Measurements from ENCODE around the gene DGAT2L6. TPM values are rescaled to one million over a fixed set of nuclear protein-coding genes. Genes with fewer than 3 reads are reported as not detected.

The DGAT2L6 gene
- total RNA-seq, 1 donor from 2014 or later, result not detected

- H3K4me1 Mint-ChIP-seq, result peaks cover 15% of the 10 kb centered on the region
- no peak overlapping the region for H3K9ac ChIP-seq
- DNase-seq (ENCODE audit: low spot score), result no peak
- H3K27ac Mint-ChIP-seq, result no peak overlapping the region
- H3K27me3 Mint-ChIP-seq (ENCODE audit: insufficient read depth, low read depth), result no peaks in the 10 kb centered on the region
- no peaks in the 10 kb centered on the region for H4K20me1 ChIP-seq (ENCODE audit: low read depth)
- no peaks in the 10 kb centered on the region for H3K79me2 ChIP-seq (ENCODE audit: low read depth)
- peaks cover 6% of the 10 kb centered on the region for H3K9me3 Mint-ChIP-seq
- no peak overlapping the region for H3K4me2 ChIP-seq
- H3K36me3 ChIP-seq, result no peaks in the 10 kb centered on the region
- H3K27me3 ChIP-seq, result no peaks in the 10 kb centered on the region
- H3K4me3 Mint-ChIP-seq, result no peak overlapping the region
- H3K4me1 ChIP-seq, result peaks cover 24% of the 10 kb centered on the region
- H3K27ac ChIP-seq, result no peak overlapping the region
- H3K36me3 Mint-ChIP-seq, result peaks cover 2% of the 10 kb centered on the region
- no peaks in the 10 kb centered on the region for H3K9me3 ChIP-seq (ENCODE audit: low read depth)
- no peak overlapping the region for H2AFZ ChIP-seq (replicated peaks)
- H3F3A ChIP-seq (ENCODE audit: low read depth), result peaks cover 12% of the 10 kb centered on the region
- no peak overlapping the region for H3K4me3 ChIP-seq
- TF ChIP-seq EZH2 (IDR thresholded peaks at IDR 0.05) (no peak), EZH2phosphoT487 (IDR thresholded peaks at IDR 0.05) (no peak), CTCF (IDR thresholded peaks at IDR 0.05) (no peak)
Observed at GRCh38 chrX:70174754-70175153, 2.5 kb upstream of the DGAT2L6 start.

GRCh38 chrX:70175338-70175737 is 1.9 kb upstream of the DGAT2L6 start:
- DNase-seq (ENCODE audit: low spot score), result no peak
- H3K27me3 Mint-ChIP-seq (ENCODE audit: insufficient read depth, low read depth), result no peaks in the 10 kb centered on the region
- Histone ChIP-seq H3K9me3 (ENCODE audit: low read depth) (no peaks in the 10 kb centered on the region), H3K79me2 (ENCODE audit: low read depth) (no peaks in the 10 kb centered on the region), H3K4me3 (no peak overlapping the region), H3K36me3 (no peaks in the 10 kb centered on the region), H3K9ac (no peak overlapping the region), H4K20me1 (ENCODE audit: low read depth) (no peaks in the 10 kb centered on the region), H3K4me1 (peaks cover 24% of the 10 kb centered on the region), H3K27me3 (no peaks in the 10 kb centered on the region), H3K27ac (no peak overlapping the region), H3F3A (ENCODE audit: low read depth) (peaks cover 12% of the 10 kb centered on the region), H2AFZ (replicated peaks) (no peak overlapping the region), H3K4me2 (no peak overlapping the region)
- H3K9me3 Mint-ChIP-seq, result peaks cover 2% of the 10 kb centered on the region
- H3K4me3 Mint-ChIP-seq, result no peak overlapping the region
- H3K27ac Mint-ChIP-seq, result no peak overlapping the region
- H3K36me3 Mint-ChIP-seq, result no peaks in the 10 kb centered on the region
- no peak for TF ChIP-seq EZH2 (IDR thresholded peaks at IDR 0.05)
- TF ChIP-seq CTCF (IDR thresholded peaks at IDR 0.05), result no peak
- TF ChIP-seq EZH2phosphoT487 (IDR thresholded peaks at IDR 0.05), result no peak
- peaks cover 13% of the 10 kb centered on the region for H3K4me1 Mint-ChIP-seq

GRCh38 chrX:70183091-70183490 is 5.8 kb downstream of the DGAT2L6 start:
- Histone ChIP-seq H3K4me1 (no peaks in the 10 kb centered on the region), H3K9ac (no peak overlapping the region), H3F3A (ENCODE audit: low read depth) (no peaks in the 10 kb centered on the region), H3K4me3 (no peak overlapping the region), H4K20me1 (ENCODE audit: low read depth) (no peaks in the 10 kb centered on the region), H3K27me3 (no peaks in the 10 kb centered on the region), H3K27ac (no peak overlapping the region), H3K4me2 (no peak overlapping the region), H3K79me2 (ENCODE audit: low read depth) (no peaks in the 10 kb centered on the region), H3K36me3 (no peaks in the 10 kb centered on the region), H3K9me3 (ENCODE audit: low read depth) (no peaks in the 10 kb centered on the region), H2AFZ (replicated peaks) (no peak overlapping the region)
- H3K4me1 Mint-ChIP-seq, result no peaks in the 10 kb centered on the region
- H3K9me3 Mint-ChIP-seq, result peaks cover 2% of the 10 kb centered on the region
- H3K36me3 Mint-ChIP-seq, result no peaks in the 10 kb centered on the region
- no peak for DNase-seq (ENCODE audit: low spot score)
- H3K4me3 Mint-ChIP-seq, result no peak overlapping the region
- H3K27me3 Mint-ChIP-seq (ENCODE audit: insufficient read depth, low read depth), result no peaks in the 10 kb centered on the region
- TF ChIP-seq EZH2 (IDR thresholded peaks at IDR 0.05), result no peak
- TF ChIP-seq EZH2phosphoT487 (IDR thresholded peaks at IDR 0.05), result no peak
- TF ChIP-seq CTCF (IDR thresholded peaks at IDR 0.05), result no peak
- H3K27ac Mint-ChIP-seq, result no peak overlapping the region
